Activated T-cell treated with anti-CD3 and anti-CD28 coated beads for 1 hour (primary cell): ENCODE measurements around the gene SGMS1.
"Not testable (repeated sequence)": the region's sequence is repeated elsewhere in the genome, so short reads cannot be mapped to it uniquely, and the experiment has no call there.

ENCODE experiments used
- DNase-seq: peaks from one replicate; pipeline ENCODE4 v3.0.0-alpha.2; 2020; ENCODE audit warnings: low read depth

SGMS1 gene

GRCh38 chr10:50508315-50509051 is 115.3 kb downstream of the SGMS1 start:
- no peak for DNase-seq

- no peak for DNase-seq
These were observed 116.7 kb downstream of the SGMS1 start for GRCh38 chr10:50506861-50507573.

- no peak for DNase-seq
These were observed 119.4 kb downstream of the SGMS1 start for GRCh38 chr10:50504389-50504788.

- DNase-seq: no peak
These were observed 120.0 kb downstream of the SGMS1 start for GRCh38 chr10:50503661-50504320.

- DNase-seq: not testable (repeated sequence)
These were observed 120.6 kb downstream of the SGMS1 start for GRCh38 chr10:50503156-50503555.

- DNase-seq: no peak
These were observed 121.8 kb downstream of the SGMS1 start for GRCh38 chr10:50501924-50502452.

GRCh38 chr10:50501478-50501877 is 122.3 kb downstream of the SGMS1 start:
- DNase-seq: no peak

GRCh38 chr10:50498465-50498864 is 125.3 kb downstream of the SGMS1 start:
- DNase-seq: no peak

GRCh38 chr10:50497758-50498157 is 126.0 kb downstream of the SGMS1 start:
- no peak for DNase-seq

GRCh38 chr10:50496228-50496627 is 127.5 kb downstream of the SGMS1 start:
- DNase-seq: no peak

GRCh38 chr10:50490241-50490640 is 133.5 kb downstream of the SGMS1 start:
- no peak for DNase-seq

- DNase-seq: not testable (repeated sequence)
These were observed 139.2 kb downstream of the SGMS1 start for GRCh38 chr10:50484550-50484949.

- no peak for DNase-seq
These were observed 143.4 kb downstream of the SGMS1 start for GRCh38 chr10:50480054-50481007.

- no peak for DNase-seq
These were observed 146.2 kb downstream of the SGMS1 start for GRCh38 chr10:50477287-50478203.

- DNase-seq: no peak
These were observed 150.0 kb downstream of the SGMS1 start for GRCh38 chr10:50473756-50474155.

- no peak for DNase-seq
These were observed 150.8 kb downstream of the SGMS1 start for GRCh38 chr10:50472914-50473313.

- DNase-seq: no peak
These were observed 152.2 kb downstream of the SGMS1 start for GRCh38 chr10:50471583-50471975.

GRCh38 chr10:50470798-50471582 is 152.8 kb downstream of the SGMS1 start:
- DNase-seq: no peak

GRCh38 chr10:50470345-50470744 is 153.4 kb downstream of the SGMS1 start:
- DNase-seq: no peak

- no peak for DNase-seq
These were observed 154.0 kb downstream of the SGMS1 start for GRCh38 chr10:50469778-50470193.
